ENCODE data around the gene LEO1.

LEO1 gene

DNA sequence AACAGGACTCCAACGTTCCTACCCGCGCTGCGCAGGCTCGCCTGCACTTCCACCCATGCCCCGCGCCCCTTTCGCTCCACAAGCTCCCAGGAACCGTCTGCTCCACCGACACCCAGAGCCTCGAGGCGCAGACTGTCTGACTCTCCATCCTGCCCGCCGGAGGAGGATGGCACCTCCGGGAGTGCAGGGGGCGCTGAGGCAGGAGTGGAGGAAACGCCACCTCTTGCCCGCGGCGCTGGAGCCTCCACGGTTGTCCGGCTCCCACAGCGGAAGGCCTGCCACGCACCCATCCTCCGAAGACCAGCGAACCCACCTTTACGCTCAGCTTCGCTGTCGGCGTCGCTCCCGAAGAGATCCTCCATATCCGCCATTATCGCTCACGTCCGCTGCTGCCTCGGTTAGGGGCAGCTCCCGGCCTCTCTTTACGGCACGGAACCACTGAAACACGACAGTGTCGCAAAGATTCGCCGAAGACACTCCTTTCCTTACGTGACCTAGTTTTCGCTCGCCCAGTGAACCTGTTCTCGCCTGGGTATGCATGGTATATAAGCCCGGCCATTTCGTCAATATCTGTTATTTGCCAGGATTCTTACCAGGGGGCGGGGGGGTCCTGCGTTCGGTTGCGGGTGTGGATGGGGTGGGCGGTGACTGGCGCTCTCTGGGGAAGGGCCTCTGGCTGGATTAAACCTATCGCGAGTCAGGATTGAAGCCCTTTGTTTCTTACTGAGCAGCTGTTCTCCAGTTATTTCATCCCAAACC is at the start of gene LEO1:
TSS of gene LEO1 (minus strand) at position 404 of the 759 bp plus-strand sequence. CDS start at position 371, 33 bp downstream.
- no peaks in the 10 kb centered on the region for H3K9me3 ChIP-seq (ENCODE audit: control insufficient read depth, insufficient read depth, low read depth, low read length)
- H3K4me1 ChIP-seq (ENCODE audit: control insufficient read depth, insufficient read depth, low read length): peaks cover 8% of the 10 kb centered on the region

DNA sequence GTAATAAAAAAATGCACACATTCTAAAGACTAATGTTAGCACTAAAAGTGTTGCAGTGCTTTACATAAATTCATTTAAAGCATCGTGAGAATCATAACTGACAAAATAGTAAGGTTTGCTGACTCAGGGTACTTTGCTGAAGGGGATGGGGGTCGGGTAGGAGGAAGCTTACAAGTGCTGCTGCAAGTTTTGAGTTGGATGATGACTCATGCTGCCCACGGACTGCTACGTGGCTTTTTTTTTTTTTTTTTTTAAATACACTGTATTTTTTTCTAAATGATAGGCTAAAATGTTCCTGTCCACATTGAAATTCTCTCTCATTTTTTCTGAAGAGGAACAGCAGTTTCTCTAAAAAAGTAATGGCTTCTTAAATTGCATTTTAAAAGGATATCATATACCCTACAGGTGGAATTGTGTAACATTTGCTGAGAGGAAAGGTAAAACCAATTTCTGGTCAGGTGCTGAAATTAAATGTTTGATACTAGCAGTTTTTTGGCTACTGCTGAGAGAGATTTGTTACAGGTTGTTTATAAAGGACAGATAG is 49.6 kb upstream of the LEO1 start:
- H3K9me3 ChIP-seq (ENCODE audit: control insufficient read depth, insufficient read depth, low read depth, low read length): no peaks in the 10 kb centered on the region
- no peaks in the 10 kb centered on the region for H3K36me3 ChIP-seq (ENCODE audit: control insufficient read depth, insufficient read depth, low read length)
- peak overlapping the region; percentile 56; the same call in 1 of the 2 replicates for H3K27ac ChIP-seq (ENCODE audit: low read depth, low read length)
- H3K4me1 ChIP-seq (ENCODE audit: control insufficient read depth, insufficient read depth, low read length): peaks cover 18% of the 10 kb centered on the region
- no peaks in the 10 kb centered on the region for H3K27me3 ChIP-seq (ENCODE audit: control insufficient read depth, insufficient read depth, low read length)
- H3K4me3 ChIP-seq (ENCODE audit: low read depth, low read length): peak overlapping the region; percentile 84
- H3K9ac ChIP-seq (ENCODE audit: low read length): peak overlapping the region; percentile 79

More for the DNA sequence above, at the start of gene LEO1:
- peak within 1 kb of the TSS; percentile 50 for H3K27ac ChIP-seq (ENCODE audit: low read depth, low read length)
- no peaks in the 10 kb centered on the region for H3K27me3 ChIP-seq (ENCODE audit: control insufficient read depth, insufficient read depth, low read length)
- peak within 1 kb of the TSS; percentile 82 for H3K4me3 ChIP-seq (ENCODE audit: low read depth, low read length)
- H3K36me3 ChIP-seq (ENCODE audit: control insufficient read depth, insufficient read depth, low read length): no peaks in the 10 kb centered on the region
- peak within 1 kb of the TSS; percentile 88 for H3K9ac ChIP-seq (ENCODE audit: low read length)

DNA sequence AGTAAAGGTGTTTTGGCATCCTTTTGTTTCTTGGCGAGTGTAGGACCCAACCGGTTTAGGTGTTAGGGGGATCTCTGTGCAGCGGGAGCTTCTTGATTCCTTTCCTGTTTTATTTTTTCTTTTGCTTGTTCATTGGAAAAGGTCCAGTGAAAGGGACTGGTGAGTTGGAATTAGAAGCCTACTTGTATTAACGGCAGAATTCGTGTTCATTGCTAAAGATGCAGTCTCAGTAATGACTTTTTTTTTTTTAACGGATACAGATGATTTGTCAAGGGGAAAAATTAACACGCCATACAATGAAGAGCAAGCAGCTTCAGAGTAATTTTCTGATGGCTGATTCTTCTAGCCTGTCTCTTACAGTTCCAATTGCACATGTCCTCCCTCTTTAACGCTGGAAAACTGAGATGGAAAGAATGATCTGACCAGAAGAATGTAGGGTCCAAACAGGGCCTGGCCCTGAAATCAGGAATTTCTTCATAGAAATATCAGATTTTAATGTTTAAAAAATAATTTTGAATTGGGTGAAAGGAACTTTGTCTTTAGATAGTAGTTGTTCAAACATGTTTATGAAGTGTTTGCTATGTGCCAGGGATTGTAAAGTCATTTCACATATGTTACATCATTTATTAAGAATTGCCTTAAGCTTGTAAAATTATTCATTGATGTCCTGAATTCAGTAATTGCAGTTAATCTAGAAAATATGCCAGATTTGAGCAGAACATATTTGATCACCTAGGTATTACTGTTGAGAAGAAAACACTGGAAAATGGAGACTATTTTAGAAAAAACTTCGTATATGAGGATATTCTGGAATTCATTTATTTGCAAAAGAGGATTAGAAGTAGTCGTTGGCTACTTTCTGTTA is 48.9 kb upstream of the LEO1 start:
- no peaks in the 10 kb centered on the region for H3K9me3 ChIP-seq (ENCODE audit: control insufficient read depth, insufficient read depth, low read depth, low read length)
- H3K4me1 ChIP-seq (ENCODE audit: control insufficient read depth, insufficient read depth, low read length): peaks cover 18% of the 10 kb centered on the region
- no peaks in the 10 kb centered on the region for H3K36me3 ChIP-seq (ENCODE audit: control insufficient read depth, insufficient read depth, low read length)
- peak overlapping the region; percentile 56 for H3K27ac ChIP-seq (ENCODE audit: low read depth, low read length)
- H3K9ac ChIP-seq (ENCODE audit: low read length): peak overlapping the region; percentile 79
- peak overlapping the region; percentile 84 for H3K4me3 ChIP-seq (ENCODE audit: low read depth, low read length)
- H3K27me3 ChIP-seq (ENCODE audit: control insufficient read depth, insufficient read depth, low read length): no peaks in the 10 kb centered on the region

DNA sequence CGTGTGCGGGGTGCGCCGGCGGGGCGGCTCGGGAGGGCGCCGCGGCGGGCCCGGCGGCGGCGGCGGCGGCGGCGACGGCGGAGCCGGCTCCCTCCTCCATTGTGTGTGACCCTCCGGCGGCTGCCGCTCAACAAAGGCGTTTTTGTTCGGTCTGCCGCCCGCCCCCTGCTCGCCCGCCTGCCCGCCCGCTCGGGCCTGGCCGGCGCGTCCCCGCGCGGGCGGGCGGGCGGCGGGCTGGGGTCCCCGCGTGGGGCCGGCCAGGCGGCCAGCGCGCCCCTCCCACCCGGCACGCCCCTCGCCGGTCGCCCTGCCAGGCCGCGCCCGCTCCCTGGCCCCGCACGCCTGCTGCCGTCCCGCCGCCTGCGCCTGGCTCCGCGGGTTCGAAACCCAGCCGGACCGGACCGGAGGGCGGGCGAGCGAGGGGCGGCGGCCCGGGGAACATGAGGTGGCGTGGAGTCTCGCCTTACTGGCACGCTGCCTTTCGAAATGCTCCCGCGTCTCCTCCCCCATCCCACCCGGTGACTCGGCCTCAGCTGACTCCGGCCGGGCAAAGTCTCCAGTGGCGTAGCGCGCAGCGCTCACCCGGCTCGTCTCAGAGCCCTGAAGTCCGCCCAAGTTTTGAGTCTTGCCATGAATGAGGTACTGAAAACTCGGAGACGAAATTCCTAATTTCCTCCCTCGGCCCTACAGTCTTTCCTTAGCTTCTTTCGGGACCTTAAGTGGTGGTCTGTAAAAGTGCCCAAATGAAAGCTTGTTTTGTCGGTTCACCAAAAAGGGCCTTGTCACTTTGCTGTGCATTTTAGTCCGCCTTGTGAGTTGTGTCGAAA is 48.0 kb upstream of the LEO1 start:
- H3K27ac ChIP-seq (ENCODE audit: low read depth, low read length): peak overlapping the region; percentile 56
- H3K4me3 ChIP-seq (ENCODE audit: low read depth, low read length): peak overlapping the region; percentile 84
- no peaks in the 10 kb centered on the region for H3K9me3 ChIP-seq (ENCODE audit: control insufficient read depth, insufficient read depth, low read depth, low read length)
- H3K27me3 ChIP-seq (ENCODE audit: control insufficient read depth, insufficient read depth, low read length): no peaks in the 10 kb centered on the region
- peaks cover 18% of the 10 kb centered on the region for H3K4me1 ChIP-seq (ENCODE audit: control insufficient read depth, insufficient read depth, low read length)
- H3K36me3 ChIP-seq (ENCODE audit: control insufficient read depth, insufficient read depth, low read length): no peaks in the 10 kb centered on the region
- peak overlapping the region; percentile 87 for H3K9ac ChIP-seq (ENCODE audit: low read length)

DNA sequence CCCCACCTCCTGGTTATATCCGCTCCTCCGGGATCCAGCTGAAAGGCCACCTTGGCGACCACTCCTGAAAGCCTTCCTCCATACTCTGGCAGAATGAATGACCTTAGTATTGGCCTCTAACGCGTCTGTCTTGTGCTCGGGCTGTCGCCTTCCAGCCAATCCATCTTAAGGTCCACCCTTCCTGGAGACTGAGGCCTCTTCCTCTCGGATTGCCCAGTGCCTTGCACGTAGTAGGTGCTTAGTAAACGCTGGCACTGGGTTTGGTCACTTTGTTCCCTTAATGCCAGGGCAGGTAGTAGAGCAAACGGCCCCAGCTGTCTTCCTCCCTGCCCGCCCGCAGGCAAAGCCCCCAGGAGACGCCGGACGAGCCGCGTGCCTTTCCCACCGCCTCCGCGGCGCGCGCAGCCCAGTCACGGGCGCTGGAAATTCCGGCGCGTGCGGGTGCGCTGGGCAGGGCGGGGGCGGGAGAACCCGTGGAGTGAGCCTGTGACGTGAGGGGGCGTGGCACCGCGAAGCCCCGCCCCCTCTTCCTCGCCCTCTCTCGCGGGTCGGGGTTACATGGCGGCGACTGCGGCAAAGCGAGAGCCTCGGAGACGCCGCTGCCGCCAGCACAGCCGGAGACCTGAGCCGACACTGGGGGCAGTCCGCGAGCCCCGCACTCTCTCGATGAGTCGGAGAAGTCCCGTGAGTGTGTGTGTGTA is 47.3 kb upstream of the LEO1 start, which contains the start of gene MAPK6:
TSS of gene MAPK6 (plus strand) at position 527 of the 701 bp plus-strand sequence. CDS start 27,242 bp downstream, outside the sequence.
- Histone ChIP-seq H3K27ac (ENCODE audit: low read depth, low read length) (peak within 1 kb of the TSS; percentile 56), H3K9me3 (ENCODE audit: control insufficient read depth, insufficient read depth, low read depth, low read length) (no peaks in the 10 kb centered on the region), H3K4me1 (ENCODE audit: control insufficient read depth, insufficient read depth, low read length) (peaks cover 18% of the 10 kb centered on the region), H3K4me3 (ENCODE audit: low read depth, low read length) (peak within 1 kb of the TSS; percentile 84), H3K36me3 (ENCODE audit: control insufficient read depth, insufficient read depth, low read length) (no peaks in the 10 kb centered on the region), H3K27me3 (ENCODE audit: control insufficient read depth, insufficient read depth, low read length) (no peaks in the 10 kb centered on the region), H3K9ac (ENCODE audit: low read length) (peak within 1 kb of the TSS; percentile 87)

DNA sequence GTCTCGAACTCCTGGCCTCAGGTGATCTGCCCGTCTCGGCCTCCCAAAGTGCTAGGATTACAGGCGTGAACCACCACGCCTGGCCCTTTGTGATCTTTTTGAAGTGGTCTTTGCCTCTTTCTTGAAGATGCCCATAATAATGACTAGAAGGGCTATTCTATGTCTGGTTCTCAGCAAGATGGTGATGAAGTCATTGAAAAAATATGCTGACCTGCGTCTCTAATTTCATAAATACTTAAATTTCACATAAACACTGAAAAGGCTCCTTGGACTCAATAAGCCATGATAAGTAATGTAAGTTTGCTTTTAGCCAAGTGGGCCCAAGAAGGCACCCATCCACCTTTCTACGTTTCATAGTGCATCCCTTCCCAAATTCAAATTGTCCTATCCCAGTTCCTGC is 46.7 kb upstream of the LEO1 start:
- H3K4me3 ChIP-seq (ENCODE audit: low read depth, low read length): peak overlapping the region; percentile 84
- H3K27me3 ChIP-seq (ENCODE audit: control insufficient read depth, insufficient read depth, low read length): no peaks in the 10 kb centered on the region
- no peaks in the 10 kb centered on the region for H3K9me3 ChIP-seq (ENCODE audit: control insufficient read depth, insufficient read depth, low read depth, low read length)
- H3K36me3 ChIP-seq (ENCODE audit: control insufficient read depth, insufficient read depth, low read length): no peaks in the 10 kb centered on the region
- no peak overlapping the region for H3K27ac ChIP-seq (ENCODE audit: low read depth, low read length)
- no peak overlapping the region for H3K9ac ChIP-seq (ENCODE audit: low read length)
- peaks cover 18% of the 10 kb centered on the region for H3K4me1 ChIP-seq (ENCODE audit: control insufficient read depth, insufficient read depth, low read length)

DNA sequence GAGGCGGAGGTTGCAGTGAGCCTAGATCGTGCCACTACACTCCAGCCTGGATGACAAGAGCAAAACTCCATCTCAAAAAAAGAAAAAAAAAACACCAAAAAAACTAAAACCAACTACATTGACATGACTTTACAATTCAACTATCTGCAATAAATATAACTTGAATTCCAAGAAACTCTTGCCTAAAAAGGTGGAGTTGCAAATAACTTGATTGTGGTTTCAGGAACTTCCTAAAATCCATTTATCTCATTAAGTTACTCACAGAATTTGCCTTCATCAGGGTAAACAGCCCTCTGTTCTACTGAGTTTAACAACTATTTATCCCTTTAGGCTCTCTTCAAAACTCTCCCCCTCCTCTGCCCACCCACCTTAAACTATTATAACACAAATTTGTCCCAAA is 44.7 kb upstream of the LEO1 start:
- Histone ChIP-seq H3K27ac (ENCODE audit: low read depth, low read length) (no peak overlapping the region), H3K27me3 (ENCODE audit: control insufficient read depth, insufficient read depth, low read length) (no peaks in the 10 kb centered on the region), H3K36me3 (ENCODE audit: control insufficient read depth, insufficient read depth, low read length) (no peaks in the 10 kb centered on the region), H3K9ac (ENCODE audit: low read length) (no peak overlapping the region), H3K4me3 (ENCODE audit: low read depth, low read length) (no peak overlapping the region), H3K9me3 (ENCODE audit: control insufficient read depth, insufficient read depth, low read depth, low read length) (no peaks in the 10 kb centered on the region), H3K4me1 (ENCODE audit: control insufficient read depth, insufficient read depth, low read length) (peaks cover 8% of the 10 kb centered on the region; the same call in 1 of the 2 replicates)

DNA sequence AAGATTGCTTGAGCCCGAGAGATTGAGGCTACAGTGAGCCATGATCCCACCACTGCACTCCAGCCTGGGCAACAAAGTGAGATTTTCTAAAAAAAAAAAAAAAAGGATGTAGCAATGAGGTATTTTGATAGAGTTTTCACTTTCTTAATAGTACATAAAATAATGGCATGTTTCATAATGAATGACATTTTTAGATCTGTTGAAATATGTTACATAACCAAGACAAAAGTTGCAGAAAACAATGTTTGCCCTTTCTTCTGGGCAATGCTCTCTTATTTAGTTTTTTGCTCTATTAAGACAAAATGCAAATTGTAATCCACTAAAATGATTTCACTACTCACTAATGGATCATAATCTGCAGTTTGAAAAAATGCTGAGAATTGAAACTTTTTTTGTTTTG is 43.0 kb upstream of the LEO1 start:
- H3K4me1 ChIP-seq (ENCODE audit: control insufficient read depth, insufficient read depth, low read length): peaks cover 3% of the 10 kb centered on the region; the same call in 1 of the 2 replicates

DNA sequence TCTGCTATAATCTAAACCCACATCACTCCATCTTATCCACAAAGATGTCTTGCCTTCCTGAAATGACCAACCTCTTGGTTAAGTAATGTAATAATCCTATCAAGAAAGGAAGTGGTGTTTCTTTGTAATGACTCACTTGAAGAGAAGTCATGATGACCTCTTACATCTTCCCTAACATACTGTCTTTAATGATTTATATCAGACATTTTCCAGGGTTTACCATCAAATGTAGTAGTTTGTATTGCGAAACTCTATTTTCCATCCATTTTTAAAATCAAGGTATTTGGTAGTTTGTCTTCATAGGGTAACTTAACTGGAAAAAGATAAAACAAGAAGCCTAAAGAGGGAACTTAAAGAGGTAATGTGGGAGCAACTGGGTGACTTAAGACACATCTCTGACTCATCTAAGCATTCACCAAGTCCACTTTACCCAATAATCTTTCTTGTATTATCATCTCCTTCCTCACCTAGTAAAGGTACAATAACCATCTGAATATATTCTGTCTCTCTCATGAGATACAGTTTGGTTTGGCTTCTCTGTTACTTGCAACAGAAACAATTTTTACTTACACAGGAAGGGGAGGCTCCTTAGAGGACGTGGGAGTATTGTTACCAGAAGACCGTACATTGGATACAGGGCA is 41.7 kb upstream of the LEO1 start:
- Histone ChIP-seq H3K9ac (ENCODE audit: low read length) (no peak overlapping the region), H3K27ac (ENCODE audit: low read depth, low read length) (no peak overlapping the region), H3K4me1 (ENCODE audit: control insufficient read depth, insufficient read depth, low read length) (peaks cover 9% of the 10 kb centered on the region; the same call in 1 of the 2 replicates), H3K9me3 (ENCODE audit: control insufficient read depth, insufficient read depth, low read depth, low read length) (no peaks in the 10 kb centered on the region), H3K36me3 (ENCODE audit: control insufficient read depth, insufficient read depth, low read length) (no peaks in the 10 kb centered on the region), H3K4me3 (ENCODE audit: low read depth, low read length) (no peak overlapping the region), H3K27me3 (ENCODE audit: control insufficient read depth, insufficient read depth, low read length) (no peaks in the 10 kb centered on the region)

More for the DNA sequence above, 43.0 kb upstream of the LEO1 start:
- Histone ChIP-seq H3K27me3 (ENCODE audit: control insufficient read depth, insufficient read depth, low read length) (no peaks in the 10 kb centered on the region), H3K27ac (ENCODE audit: low read depth, low read length) (no peak overlapping the region), H3K36me3 (ENCODE audit: control insufficient read depth, insufficient read depth, low read length) (no peaks in the 10 kb centered on the region), H3K9ac (ENCODE audit: low read length) (no peak overlapping the region), H3K9me3 (ENCODE audit: control insufficient read depth, insufficient read depth, low read depth, low read length) (no peaks in the 10 kb centered on the region), H3K4me3 (ENCODE audit: low read depth, low read length) (no peak overlapping the region)
